Smooth muscle cell (in vitro differentiated cells): ENCODE measurements around the gene CADM1. TPM values are rescaled to one million over a fixed set of nuclear protein-coding genes. Genes with fewer than 3 reads are reported as not detected.

Experiments used
- DNase-seq: peaks from one replicate; lab custom pipeline; 2025; ENCODE audit not compliant: unreplicated experiment; lab: John Stamatoyannopoulos, UW
- H2AFZ ChIP-seq: fragments of 200-600 bp; sonication (generic); 2 replicates; pipeline ENCODE4 v1.6.0; 2016; ENCODE audit warnings: antibody characterized with exemption, low read depth, mild to moderate bottlenecking
- H3F3A ChIP-seq: fragments of 200-600 bp; sonication (generic); 2 replicates; pipeline ENCODE4 v1.6.0; 2017; ENCODE audit warnings: antibody characterized with exemption, low read depth
- H3K27ac ChIP-seq: fragments of 200-600 bp; sonication (generic); 2 replicates; pipeline ENCODE4 v1.5.1; 2016; ENCODE audit warnings: low read depth, mild to moderate bottlenecking
- H3K27me3 ChIP-seq: fragments of 200-600 bp; sonication (generic); 2 replicates; pipeline ENCODE4 v1.6.1; 2016; ENCODE audit warnings: low read depth, mild to moderate bottlenecking
- H3K36me3 ChIP-seq: fragments of 200-600 bp; sonication (generic); 2 replicates; pipeline ENCODE4 v1.5.1; 2016; ENCODE audit warnings: low read depth
- H3K4me1 ChIP-seq: fragments of 200-600 bp; sonication (generic); 2 replicates; pipeline ENCODE4 v1.5.1; 2016; ENCODE audit warnings: low read depth
- H3K4me2 ChIP-seq: fragments of 200-600 bp; sonication (generic); 2 replicates; pipeline ENCODE4 v1.6.0; 2016; ENCODE audit warnings: mild to moderate bottlenecking
- H3K4me3 ChIP-seq: fragments of 200-600 bp; sonication (generic); 2 replicates; pipeline ENCODE4 v1.5.1; 2016; ENCODE audit warnings: mild to moderate bottlenecking
- H3K79me2 ChIP-seq: fragments of 200-600 bp; sonication (generic); 2 replicates; pipeline ENCODE4 v1.6.0; 2016; ENCODE audit warnings: low read depth, mild to moderate bottlenecking
- H3K9ac ChIP-seq: fragments of 200-600 bp; sonication (generic); 2 replicates; pipeline ENCODE4 v1.6.0; 2016; ENCODE audit warnings: low read depth
- H3K9me3 ChIP-seq: fragments of 200-600 bp; sonication (generic); replicated peaks from 2 replicates; pipeline ENCODE4 v1.5.1; 2016; ENCODE audit warnings: low read depth
- H4K20me1 ChIP-seq: fragments of 200-600 bp; sonication (generic); 2 replicates; pipeline ENCODE4 v1.6.0; 2016; ENCODE audit warnings: low read depth
- CTCF ChIP-seq: fragments of 200-600 bp; sonication (generic); IDR thresholded peaks from 2 replicates; pipeline ENCODE4 v1.5.1; 2017; ENCODE audit warnings: borderline replicate concordance, mild to moderate bottlenecking, antibody characterized with exemption; ENCODE audit not compliant: insufficient read depth, poor library complexity, severe bottlenecking
- WGBS: methylation state at CpG from one replicate; pipeline ENCODE4 v1.1.7; 2016; ENCODE audit warnings: low lambda C conversion rate; 5-methylcytosine and 5-hydroxymethylcytosine counted together
- polyA plus RNA-seq: library from polyadenylated mRNA; unstranded; fragments of >200 nt; fragmentation: Nextera tagmentation; extraction: Ambion mirVana; gene quantifications from 2 replicates; pipeline ENCODE4 v1.2.1, GENCODE V29; 2016
- total RNA-seq: library from RNA; depleted of rRNA; stranded (reverse); fragments of >200 nt; gene quantifications from 2 replicates; pipeline ENCODE4 v1.2.3, GENCODE V29; 2014

Gene CADM1
- total and polyA plus RNA-seq, 2 experiments from 2014 or later, result 158 to 167 TPM

- TF ChIP-seq CTCF, result no peak
- H3K9me3 ChIP-seq, result no peaks in the 10 kb centered on the region
- DNase-seq, result no peak
- peaks cover 47% of the 10 kb centered on the region for H3K27me3 ChIP-seq
- peak overlapping the region; percentile 14 for H3K9ac ChIP-seq
- H3K79me2 ChIP-seq, result peaks cover 34% of the 10 kb centered on the region
- H3K4me1 ChIP-seq, result peaks cover 27% of the 10 kb centered on the region
- H3K4me3 ChIP-seq, result peak overlapping the region; percentile 81
- no peak overlapping the region for H3K27ac ChIP-seq
- no peaks in the 10 kb centered on the region for H3K36me3 ChIP-seq
- H3F3A ChIP-seq, result peaks cover 5% of the 10 kb centered on the region
- WGBS, result 7% methylated on average over 8 of the region's 10 CpGs
- peak overlapping the region; percentile 98 for H2AFZ ChIP-seq
- peak overlapping the region; percentile 90 for H3K4me2 ChIP-seq
- peaks cover 39% of the 10 kb centered on the region for H4K20me1 ChIP-seq
Observed at GRCh38 chr11:115505175-115505574, 960 bp upstream of the CADM1 start.

- Histone ChIP-seq H3F3A (peaks cover 5% of the 10 kb centered on the region), H3K79me2 (peaks cover 47% of the 10 kb centered on the region), H3K36me3 (no peaks in the 10 kb centered on the region), H3K27me3 (peaks cover 35% of the 10 kb centered on the region), H3K9ac (peak overlapping the region; percentile 49), H3K4me3 (peak overlapping the region; percentile 81), H4K20me1 (peaks cover 52% of the 10 kb centered on the region), H3K27ac (peak overlapping the region; percentile 53), H2AFZ (no peak overlapping the region), H3K4me1 (peaks cover 30% of the 10 kb centered on the region), H3K9me3 (no peaks in the 10 kb centered on the region), H3K4me2 (peak overlapping the region; percentile 90)
- 0% methylated on average over 11 of the region's 15 CpGs for whole genome bisulfite sequencing
- DNase-seq, result no peak
- no peak for TF ChIP-seq CTCF
Observed at GRCh38 chr11:115503886-115504275, 334 bp downstream of the CADM1 start.

GRCh38 chr11:115503083-115503885 lies 931 bp downstream of the CADM1 start:
- no peak overlapping the region for H3K27ac ChIP-seq
- 0% methylated on average over 33 of the region's 77 CpGs for WGBS
- peak overlapping the region; percentile 81 for H3K4me3 ChIP-seq
- H4K20me1 ChIP-seq, result peaks cover 58% of the 10 kb centered on the region
- peaks cover 32% of the 10 kb centered on the region for H3K4me1 ChIP-seq
- H3K36me3 ChIP-seq, result no peaks in the 10 kb centered on the region
- peak overlapping the region; percentile 49 for H2AFZ ChIP-seq
- TF ChIP-seq CTCF, result peak; percentile 17
- no peaks in the 10 kb centered on the region for H3K9me3 ChIP-seq
- H3F3A ChIP-seq, result peaks cover 5% of the 10 kb centered on the region
- peak; percentile 62 for DNase-seq
- peak overlapping the region; percentile 90 for H3K4me2 ChIP-seq
- H3K9ac ChIP-seq, result peak overlapping the region; percentile 49
- H3K27me3 ChIP-seq, result peaks cover 29% of the 10 kb centered on the region
- H3K79me2 ChIP-seq, result peaks cover 53% of the 10 kb centered on the region
